HG03025 (cell line): ENCODE measurements around the gene GNAI3.

Experiments used
- ATAC-seq: cut with Tn5 transposase; IDR thresholded peaks from one replicate; pipeline ENCODE4 v1.9.1; 2021; ENCODE audit warnings: mild to moderate bottlenecking, moderate library complexity; ENCODE audit not compliant: unreplicated experiment, low FRiP score

The GNAI3 gene

GRCh38 chr1:109622137-109622892, 73.9 kb downstream of the GNAI3 start:
- ATAC-seq: no peak

DNA sequence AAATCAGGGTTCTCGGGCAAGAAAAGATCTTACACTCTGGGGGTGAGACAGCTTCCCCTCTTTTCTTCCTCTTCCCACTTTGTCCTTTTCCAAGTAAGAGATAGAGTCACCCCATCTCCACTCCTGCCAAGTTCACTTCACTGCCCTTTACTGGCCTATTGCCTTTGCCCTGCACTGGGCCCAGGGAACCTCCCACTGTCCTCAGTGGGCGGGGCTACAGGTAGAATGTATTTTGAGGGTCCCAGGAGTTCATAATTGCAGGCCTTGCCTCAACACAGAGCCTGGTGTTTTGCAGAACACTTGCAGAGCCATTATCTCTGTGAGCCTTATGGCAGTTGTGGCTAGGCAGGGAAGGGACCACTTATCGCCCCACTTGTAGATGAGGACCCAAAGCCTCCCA, 74.5 kb downstream of the GNAI3 start:
- ATAC-seq: no peak

DNA sequence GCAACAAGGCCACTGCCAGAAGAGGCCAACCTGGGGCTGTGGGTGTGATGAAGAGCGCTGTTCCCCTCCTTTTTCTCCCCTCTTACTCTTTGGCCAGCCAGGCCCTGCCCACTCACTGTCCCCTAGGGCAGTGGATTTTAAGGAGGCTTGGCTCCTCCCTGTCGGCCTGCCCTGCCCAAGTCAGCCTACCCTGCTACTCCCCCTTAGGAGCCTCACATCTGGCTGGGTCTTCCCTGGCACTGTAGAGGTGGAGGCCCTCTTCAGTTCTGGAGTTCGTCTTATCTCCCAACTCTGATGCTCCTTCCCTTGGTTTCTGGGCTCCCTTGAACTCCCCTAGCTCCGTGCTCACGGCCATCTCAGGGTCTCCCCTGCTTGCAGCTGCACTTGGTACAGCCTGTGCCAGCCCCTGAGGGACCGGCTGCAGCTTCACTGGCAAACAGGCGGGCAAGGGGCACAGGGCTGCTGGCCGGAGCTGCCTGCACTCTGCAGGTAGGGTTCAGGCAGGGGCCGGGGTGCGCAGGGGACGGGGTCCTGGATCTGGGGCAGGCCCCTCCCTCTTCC, 75.3 kb downstream of the GNAI3 start:
- no peak for ATAC-seq

DNA sequence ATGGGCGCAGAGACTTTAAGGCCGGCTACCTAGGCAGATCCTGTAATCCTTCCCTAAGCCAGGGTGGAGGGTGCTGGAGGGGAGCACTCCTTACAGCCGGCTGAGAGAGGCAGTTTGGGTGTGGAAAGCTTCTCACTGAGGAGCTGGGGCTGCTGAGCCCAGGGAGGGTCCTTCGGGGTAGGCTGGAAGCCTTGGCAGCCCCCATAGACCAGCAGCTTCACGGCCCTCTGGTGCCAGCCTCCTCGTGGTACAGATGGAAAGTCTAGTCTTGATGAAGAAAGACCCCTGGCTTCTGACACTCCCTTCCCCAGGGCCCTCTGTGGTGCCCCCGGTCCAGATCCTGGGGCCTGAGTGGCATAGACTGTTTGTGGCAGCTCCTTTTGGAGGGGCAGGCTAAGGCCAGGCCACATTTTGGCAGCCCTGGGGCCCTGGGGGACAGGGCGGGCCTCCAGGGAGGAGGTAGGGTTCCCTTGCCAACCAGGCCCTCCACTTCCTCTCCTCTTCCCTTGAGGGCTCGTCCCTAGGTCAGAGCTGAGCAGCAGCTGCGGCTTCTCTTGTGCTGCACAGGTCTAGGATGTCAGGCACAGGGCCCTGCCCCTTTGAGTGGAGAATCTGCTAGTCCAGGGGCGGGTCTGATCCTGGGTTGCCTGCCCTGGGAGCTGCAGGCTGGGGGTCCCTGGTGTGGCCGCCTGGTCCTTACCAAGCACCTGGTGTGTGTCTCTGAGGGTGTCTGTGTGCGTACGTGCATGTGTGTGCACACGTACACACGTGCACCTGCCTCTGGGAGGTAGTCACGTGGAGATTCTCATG, 76.0 kb downstream of the GNAI3 start:
- ATAC-seq: no peak

- ATAC-seq: no peak
Observed at GRCh38 chr1:109625176-109625575, 76.8 kb downstream of the GNAI3 start.

DNA sequence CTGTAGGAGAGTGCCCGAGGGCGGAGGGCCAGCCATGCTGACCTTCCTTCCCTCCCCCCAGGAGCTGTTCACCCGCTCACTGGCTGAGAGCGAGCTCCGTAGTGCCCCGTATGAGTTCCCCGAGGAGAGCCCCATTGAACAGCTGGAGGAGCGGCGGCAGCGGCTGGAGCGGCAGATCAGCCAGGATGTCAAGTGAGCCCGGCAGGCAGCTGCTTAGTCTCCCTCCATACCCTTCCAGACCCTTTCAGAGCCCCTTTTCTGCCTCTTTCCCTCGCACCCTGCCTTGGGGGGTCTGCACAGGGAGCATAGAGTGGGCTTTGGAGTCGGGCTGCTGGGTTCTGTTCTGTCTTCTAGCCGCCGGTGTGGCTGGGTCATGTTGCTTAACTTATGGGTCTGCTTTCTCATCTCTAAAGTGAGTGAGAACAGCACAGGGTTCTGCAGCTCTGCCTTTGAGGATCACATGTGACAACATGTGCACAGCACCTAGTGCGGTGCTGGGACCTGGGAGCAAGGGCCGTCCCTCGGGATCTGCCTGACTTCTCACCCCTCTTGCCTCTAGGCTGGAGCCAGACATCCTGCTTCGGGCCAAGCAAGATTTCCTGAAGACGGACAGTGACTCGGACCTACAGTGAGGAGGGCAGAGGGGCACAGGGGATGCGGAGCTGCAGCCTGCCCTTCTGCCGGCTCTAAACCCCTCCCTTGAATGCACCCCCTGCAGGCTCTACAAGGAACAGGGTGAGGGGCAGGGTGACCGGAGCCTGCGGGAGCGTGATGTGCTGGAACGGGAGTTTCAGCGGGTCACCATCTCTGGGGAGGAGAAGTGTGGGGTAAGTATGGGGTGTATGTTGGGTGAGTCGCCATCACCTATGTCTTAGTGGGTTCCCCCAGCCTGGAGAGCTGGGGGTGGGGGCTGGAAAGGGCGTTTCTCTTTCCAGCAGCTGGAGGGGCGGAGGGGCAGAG, 77.5 kb downstream of the GNAI3 start:
- ATAC-seq: no peak

GRCh38 chr1:109626682-109627408, 78.4 kb downstream of the GNAI3 start:
- no peak for ATAC-seq

GRCh38 chr1:109627692-109628399, 79.4 kb downstream of the GNAI3 start:
- no peak for ATAC-seq

- no peak for ATAC-seq
Observed at GRCh38 chr1:109628540-109629321, 80.3 kb downstream of the GNAI3 start.

- no peak for ATAC-seq
Observed at GRCh38 chr1:109629372-109630030, 81.1 kb downstream of the GNAI3 start.

DNA sequence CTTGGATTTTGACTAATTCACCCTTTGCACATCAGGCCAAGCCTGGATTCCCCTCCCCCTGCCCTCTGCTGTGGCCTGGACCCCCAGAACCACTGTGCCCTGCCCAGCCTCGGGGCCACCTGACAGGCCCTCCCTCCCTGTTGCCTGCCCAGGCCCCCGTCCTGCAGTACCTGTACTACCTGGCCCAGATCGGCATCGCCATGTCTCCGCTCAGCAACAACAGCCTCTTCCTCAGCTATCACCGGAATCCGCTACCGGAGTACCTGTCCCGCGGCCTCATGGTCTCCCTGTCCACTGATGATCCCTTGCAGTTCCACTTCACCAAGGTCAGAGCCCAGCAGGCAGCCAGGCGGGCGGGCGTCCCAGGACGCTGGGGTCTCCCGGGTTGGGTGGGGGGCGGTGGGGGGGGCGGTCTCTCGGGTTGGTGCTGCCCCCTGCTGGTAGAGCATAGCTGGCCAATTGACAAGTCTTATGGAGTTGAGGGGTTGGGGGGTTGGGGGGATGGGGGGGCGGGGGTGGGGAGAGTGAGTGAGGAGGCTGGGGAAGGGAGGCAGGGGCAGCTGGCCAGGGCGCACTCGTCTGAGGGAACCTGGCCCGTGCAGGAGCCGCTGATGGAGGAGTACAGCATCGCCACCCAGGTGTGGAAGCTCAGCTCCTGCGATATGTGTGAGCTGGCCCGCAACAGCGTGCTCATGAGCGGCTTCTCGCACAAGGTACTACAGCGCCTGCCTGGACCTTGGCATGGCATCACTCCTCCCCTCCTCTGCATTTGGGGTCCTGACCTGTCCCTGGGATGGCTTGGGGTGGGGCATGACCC, 81.9 kb downstream of the GNAI3 start:
- no peak for ATAC-seq

- ATAC-seq: no peak
Observed at GRCh38 chr1:109630898-109631512, 82.6 kb downstream of the GNAI3 start.

DNA sequence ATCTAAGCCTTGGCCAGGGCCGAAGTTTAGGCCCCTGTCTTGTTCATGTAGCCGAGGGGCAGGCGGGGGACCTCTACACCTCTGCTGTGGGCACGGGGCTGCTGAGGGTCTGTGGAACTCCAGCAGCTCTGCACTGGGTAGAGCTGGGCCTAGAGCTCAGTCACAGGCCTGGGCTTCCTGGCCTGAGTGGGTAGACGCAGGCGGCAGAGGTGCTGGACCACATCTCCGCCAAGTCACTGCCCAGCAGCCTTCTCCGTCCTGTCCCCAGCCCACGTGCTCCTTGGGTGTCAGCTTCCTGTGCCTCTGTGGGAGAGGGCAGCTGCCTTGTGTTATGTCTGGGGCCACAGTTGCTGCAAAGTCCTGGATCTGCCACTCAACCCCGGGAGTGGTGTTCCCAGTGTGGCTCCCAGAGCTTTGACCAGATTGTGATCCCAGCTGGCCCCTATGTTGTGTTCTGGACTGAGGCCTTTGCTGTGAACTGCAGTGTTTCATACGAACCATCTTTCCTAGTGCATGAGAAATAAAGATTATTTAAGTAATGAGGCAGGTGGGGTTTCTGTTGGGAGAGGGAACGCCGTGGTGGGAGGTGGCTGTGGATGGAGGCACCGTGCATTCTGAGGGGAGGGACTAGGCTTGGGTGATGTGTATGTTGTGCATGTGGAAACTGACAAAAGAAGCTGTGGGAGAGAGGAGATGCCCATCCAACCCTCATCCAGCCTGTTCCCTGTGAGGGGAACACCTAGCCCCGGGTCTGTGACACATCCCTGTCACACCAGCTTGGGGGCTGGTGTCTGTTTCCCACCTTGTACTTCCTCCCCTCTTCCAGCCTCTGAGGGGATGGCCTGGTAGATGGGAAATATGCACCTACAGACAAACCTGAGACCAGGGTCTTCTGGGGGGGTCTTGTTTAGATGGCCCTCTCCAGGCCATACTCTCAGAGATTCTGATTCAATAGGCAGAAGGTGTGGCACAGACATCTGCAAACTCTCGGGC, 83.4 kb downstream of the GNAI3 start:
- ATAC-seq: no peak

DNA sequence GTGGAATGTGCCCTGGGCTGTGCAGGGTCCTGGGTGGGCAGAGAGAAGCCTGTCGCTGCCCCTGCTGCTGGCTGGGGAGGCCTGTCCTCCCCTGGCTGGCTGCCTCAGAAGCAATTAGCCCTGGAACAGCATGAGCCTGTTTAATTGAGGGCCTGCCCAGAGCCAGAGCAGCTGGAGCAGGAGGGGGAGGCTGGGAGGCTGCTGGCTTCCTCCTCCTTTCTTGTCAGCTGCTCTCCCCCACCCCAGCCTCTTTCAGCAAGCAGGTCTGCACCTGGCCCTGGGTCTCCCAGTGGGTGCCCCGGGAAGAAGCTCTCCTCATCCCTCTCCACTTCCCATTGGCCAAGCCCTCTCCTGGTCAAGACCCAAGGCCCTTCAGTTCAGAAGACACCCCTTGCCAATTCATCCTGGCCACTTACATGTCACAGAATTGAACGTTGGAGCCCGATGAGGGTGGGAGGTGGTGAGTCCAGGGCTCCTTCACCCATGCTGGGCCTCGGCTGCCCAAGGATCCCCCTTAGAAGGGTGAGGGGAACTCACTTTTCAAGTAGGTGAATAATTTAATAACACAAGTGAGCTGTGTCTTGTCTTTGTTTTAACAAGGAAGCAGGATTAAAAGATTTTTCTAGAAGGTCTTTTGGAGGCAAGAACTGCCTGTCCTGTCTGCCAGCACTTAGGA, 84.4 kb downstream of the GNAI3 start:
- ATAC-seq: no peak

DNA sequence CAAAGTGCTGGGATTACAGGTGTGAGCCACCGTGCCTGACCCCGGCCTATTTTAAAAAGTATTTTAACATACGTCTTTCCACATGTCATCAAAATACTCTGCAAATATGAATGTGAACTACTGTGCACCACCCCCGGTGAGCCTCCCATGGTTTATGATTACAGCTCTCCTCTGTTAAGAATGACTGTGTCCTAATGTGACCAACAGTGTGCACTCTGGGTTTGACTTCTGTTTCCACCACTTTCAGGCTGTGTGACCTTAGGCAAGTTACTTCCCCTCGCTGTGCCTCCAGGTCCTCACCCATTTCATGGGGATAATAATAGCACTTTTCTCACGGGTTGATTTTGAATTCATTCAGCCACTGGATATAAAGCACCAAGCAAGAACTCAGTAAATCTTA, 85.9 kb downstream of the GNAI3 start:
- ATAC-seq: no peak
